Measurements from ENCODE around the gene ITPK1.

ITPK1 gene

DNA sequence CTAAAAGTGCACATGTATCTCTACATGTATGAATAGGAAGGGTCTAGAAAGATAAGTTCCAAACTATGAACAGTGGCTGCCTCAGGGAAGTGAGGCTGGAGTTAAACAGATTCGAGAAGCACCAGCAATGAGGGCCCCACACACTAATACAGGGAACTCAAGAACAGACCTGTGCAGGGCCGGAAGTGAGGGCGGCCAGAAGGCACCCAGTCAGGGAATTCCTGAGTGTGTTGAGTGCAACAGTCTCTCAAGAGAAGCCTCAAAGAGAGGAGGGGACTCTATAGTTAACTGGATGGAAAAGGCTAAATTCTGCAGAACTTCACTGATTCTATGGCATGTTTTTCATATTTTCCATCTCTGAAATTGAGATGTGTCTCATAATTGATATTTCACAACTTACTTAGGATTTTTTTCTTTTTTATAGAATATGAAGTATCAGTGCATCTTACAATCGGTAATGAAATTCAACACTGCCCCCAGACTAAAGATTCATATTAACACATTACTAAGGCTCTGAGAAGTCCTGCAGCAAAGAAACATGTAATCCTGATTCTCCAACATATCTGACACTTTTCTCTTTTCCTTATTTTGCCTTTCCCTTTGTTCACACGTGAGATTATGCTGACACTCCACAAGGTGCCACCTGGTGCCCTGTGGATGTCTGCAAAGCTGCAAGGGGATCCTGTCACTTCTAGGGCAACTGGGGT lies 131.5 kb downstream of the ITPK1 start:
- no peak for DNase-seq

DNA sequence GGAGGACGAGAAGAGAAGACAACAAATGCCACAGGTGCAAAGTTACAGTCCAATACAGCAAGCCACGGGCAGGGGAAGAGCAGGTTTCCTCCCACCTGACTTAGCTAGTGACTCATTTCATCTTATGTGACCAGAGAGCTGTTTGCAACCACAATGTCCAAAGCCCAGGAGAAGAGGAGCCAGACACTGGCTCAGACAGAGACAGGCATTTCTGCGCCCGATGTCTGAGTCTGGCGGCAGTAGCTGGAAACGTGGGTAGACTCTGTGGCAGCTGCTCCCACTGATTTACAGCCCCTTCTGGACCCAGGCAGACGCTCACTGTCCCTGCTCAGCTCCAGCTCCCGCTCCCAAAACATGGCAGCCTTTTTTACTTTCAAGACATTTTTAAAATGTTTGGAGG lies 132.8 kb downstream of the ITPK1 start:
- DNase-seq: no peak

GRCh38 chr14:92981726-92982125 lies 134.0 kb downstream of the ITPK1 start:
- no peak for DNase-seq

DNA sequence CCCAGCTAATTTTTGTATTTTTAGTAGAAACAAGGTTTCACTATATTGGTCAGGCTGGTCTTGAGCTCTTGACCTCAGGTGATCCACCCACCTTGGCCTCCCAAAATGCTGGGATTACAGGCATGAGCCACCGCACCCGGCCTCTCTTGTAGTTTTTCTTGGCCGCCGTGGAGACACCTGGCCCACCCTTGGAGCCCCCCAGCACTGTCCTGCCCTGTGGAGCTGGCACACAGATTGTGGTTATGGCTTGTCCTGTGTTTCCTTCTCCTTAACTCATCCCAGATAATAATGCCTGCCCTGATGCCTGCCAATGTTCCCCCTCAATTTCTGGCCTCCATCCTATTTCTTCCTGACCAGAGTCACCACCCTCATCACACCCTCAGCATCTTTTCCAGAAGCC lies 134.9 kb downstream of the ITPK1 start:
- no peak for DNase-seq

DNA sequence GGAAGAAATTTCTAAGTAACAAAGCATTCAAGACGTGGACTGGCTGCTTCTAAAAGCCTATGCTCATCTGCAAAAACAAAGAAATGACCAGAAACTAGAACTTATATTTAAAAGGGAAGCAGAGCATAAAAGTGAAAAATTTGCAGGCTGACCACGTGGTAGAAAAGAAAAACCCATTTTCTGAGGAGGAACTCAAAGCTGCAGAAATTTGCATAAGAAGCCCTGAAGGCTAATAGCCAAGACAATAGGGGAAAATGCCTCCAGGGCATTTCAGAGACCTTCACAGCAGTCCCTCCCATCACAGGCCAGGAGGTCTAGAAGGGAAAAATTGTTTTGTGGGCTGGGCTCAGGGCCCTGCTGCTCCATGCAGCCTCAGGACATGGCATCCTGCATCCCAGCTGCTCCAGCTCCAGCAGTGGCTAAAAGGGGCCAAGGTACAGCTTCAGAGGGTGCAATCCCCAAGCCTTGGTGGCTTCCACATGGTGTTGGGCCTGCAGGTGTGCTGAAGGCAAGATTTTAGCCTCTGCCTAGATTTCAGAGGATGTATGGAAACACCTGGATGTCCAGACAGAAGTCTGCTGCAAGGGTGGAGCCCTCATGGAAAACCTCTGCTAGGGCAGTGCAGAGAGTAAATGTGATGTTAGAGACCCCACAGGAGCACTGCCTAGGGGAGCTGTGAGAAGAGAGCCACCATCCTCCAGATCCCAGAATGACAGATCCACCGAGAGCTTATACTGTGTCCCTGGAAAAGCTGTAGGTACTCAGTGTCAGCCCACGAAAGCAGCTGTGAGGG lies 137.3 kb downstream of the ITPK1 start:
- DNase-seq: no peak

DNA sequence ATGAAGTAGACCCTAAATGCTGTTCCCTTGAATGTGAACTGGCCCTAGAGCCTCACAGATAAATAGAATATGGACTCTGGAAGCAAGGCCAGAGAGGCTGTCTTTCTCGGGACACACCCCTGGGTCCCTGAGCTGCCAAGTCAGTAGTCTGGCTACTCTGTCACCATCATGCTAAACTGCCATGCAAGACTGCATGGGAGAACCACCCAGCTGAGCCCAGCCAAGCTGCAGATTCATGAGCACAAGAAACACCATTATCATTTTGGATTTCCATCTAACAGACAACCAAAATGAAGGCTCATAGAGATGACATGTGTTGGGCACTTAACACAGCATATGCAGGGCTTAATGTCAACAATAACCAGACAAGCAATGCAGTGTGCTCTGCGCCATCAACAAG lies 139.5 kb downstream of the ITPK1 start:
- no peak for DNase-seq

GRCh38 chr14:92974541-92975345 lies 141.0 kb downstream of the ITPK1 start:
- DNase-seq: no peak

DNA sequence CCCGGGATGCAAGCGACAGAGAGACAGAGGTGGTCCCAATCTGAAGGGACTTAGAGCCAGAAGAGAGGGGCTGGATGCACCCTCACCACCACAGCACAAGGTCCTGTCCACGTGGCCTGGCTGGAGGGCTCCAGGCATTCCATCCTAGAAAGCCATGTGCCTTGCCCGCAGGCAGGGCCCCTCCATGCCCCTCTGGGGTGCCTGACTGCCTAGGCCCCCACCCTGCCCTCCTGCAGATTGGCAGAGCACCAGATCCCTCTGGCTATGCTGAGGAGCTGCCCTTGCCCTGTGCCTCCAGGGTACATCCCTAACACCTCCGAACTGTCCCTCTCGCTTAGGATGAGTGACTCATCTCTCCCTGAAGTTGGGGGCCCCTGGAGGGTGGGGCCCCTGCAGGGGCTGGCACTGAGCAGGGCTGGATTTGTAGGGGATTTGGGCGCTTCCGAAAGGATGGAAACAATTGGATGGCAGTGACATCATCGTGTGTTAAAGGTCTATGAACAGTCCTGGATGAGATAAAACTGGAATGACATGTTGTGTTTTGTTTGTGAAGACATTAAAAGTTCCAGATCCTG lies 141.8 kb downstream of the ITPK1 start:
- no peak for DNase-seq

DNA sequence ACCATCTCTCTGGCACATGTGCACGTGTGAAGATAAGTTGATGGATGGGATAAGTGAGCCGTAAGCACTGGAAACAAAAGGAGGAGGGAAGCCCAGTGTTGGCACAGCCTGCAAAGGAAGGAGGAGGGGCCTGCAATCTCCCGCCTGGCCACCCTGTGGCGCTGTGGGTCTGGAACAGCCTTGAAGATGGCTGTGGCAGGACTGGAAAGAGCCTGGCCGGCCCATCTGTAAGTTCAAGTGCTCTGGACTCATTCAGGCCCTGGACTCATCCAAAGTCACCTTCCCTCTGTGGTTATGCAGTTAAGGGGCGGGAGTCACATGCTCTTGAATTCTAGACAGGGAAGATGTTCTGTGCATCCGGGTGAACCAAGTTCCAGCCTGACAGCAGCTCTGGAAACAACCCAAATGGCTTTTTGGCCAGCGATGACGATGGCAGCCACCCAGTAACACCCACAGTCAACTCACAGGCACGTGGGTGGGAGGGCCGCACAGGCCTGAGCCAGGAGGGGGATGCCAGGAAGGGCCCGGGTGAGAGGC lies 142.4 kb downstream of the ITPK1 start:
- no peak for DNase-seq

GRCh38 chr14:92971601-92972180 lies 144.0 kb downstream of the ITPK1 start:
- DNase-seq: no peak

DNA sequence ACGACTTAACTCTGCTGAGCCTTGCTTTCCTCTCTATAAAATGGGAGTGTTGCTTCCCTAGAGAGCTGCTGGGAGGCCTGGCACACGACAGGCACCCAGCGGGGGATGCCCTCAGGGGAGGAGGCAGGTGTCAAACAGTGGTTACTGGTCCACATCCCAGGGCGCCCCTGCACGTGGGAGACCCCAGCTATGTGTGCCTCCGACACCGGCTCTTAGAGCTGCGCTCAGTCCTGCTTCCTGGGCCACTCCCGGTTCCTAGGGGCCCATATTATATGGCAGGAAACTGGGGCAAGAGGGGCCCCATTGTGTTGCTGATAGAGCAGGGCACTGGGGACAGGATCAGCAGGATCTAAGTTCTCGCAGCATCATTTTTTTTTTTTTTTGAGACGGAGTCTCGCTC lies 145.5 kb downstream of the ITPK1 start:
- DNase-seq: no peak

DNA sequence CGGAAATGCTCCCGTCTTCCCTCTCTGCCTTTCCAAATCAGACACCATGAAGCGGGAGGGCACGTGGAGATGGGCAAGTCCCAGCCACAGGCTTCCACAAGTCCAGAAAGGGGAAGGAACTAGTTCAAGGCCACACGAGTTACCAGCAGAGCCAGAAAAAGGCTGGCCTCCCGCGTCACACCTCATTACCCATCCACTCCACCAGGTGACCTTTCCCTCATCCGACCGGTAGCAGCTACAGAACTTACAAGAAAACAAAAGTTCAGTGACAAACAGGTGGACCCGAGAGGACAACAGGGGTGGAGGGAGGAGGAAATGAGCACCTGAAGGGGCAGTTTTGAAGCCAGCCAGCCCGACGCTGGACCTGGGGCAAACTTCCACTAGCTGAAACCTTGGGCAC lies 145.9 kb downstream of the ITPK1 start:
- no peak for DNase-seq

DNA sequence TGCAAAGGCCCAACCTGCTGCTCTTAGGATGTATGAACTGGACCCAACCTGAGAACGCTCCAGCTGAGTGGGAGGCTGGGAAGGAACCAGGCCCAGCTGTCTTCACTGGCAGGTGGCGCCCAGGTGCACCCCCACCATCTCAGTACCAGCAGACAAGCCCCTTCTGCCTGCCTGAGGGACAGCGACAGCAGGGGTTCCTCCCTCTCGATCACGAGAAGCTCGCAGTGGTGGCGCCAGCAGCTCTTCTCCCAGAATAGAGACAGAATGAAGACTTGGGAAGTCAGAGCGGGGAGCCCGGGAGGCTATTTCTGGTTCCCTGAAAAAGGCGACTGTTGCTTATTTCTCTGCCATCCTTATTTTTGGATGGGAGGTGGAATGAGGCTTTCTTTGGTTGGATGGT lies 146.3 kb downstream of the ITPK1 start:
- DNase-seq: no peak

DNA sequence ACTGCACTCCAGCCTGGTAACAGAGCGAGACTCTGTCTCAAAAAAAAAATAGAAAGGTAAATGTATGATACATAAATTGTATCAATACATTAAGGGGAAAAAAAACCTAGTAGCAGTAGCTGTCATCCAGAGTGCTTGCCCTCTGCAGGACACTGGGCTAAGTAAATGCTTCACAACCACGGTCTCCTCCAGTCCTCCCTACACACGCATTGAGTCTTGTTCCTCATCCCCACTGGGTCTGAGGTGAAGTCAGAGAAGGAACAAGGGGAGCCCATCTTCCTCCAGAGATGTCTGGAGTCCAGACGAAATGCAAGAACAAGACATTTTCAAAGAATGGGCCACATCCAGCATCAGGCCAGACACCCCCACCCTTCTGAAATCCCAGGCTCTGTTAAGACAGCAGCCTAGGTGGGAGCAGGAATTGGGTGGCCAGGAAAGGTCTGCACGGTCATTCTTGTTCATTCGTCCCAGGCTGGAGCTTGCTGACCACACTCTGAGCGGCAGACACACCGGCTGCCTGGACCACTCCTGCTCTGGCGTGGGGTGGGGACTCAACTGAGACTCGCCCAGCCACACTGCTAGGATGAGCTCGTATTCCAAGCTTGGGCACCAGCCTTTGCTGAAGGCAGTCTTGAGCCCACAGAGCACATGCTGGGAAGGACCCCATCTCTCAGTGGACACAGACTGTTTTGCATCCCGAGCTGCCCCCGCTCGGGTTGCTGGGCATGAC lies 147.3 kb downstream of the ITPK1 start:
- DNase-seq: no peak

GRCh38 chr14:92967346-92967926 lies 148.3 kb downstream of the ITPK1 start:
- DNase-seq: no peak

GRCh38 chr14:92965281-92965680 lies 150.4 kb downstream of the ITPK1 start:
- no peak for DNase-seq

DNA sequence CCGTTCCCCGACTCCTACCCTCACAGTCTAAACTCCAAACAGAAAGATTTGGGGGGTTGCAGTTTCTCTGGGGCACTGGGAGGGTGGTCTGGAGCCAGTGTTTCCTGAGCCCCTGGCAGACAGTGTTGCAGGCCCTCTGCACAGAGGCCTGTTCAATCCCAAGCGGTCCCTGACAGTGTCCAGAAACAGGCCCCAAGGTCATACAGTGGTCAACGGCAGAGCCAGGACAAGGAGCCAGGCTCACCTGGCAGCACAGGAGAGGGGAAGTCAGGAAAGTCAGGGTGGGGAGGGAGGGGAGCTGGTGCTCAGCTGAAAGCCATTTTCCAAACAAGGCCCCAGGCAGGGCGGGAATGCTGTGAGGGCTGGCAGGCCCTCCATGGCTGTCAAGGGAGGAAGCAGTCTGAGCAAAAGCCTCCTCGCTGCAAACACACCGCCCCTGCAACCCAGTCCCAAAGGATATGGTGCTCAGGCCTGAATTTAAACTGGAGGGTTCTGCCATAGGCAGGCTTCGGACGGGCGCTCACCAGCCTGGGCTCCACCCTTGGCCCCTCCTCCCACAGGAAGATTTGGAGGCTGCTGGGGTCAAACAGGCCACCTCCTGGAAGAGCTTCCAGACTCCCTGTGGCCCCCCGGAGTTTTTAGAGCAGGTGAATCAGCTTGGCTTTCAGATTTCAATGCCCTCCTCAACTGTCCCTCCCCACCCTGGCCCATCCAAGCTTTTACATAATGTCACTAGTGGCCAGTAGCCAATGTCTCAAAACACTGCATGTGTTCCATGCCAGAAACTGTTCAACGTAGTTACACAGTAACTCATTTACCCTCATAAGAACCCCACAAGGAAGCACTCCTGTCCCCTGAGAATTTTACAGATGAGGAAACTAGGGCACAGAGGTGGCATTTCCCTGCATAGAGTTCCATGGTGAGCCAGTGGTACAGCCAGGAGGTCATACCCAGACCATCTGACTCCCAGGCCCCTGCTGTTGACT lies 151.3 kb downstream of the ITPK1 start:
- DNase-seq: no peak

DNA sequence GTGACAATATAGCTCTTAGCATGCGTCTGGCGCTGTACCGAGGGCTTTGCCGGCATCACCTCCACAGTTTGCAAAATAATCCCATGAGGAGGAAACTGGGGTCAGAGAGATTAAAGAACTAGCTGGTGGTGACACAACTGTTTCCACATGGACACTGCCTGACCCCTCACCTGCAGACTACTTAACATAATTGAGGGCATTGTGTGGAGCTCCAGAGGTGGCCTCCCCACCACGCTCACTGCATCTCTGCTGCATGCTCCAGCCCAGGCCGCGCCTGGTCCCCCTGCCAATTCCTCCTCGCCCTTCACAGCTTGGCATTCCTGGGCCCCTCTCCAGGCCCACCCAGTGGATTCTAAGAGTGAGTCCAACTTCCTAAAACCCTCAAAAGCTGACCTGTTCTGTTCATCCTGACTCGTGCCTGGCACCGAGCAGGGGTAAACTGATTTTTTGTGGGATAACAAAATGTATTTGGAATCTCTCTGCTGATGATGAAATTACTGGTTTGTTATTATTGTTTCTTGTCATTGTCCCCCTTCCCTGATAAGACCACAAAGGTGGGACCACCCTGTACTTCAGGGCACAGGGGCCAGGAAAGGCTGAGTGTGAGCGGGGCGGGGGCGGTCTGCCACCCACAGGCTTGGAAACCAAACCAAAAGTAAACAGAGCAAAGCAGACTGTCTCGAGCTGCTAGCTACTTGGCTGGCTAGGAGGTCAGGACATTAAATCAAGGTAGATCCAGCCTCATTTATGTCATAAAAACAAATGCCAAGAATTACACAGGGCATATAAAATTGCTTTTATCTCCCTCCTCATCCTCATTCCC lies 152.2 kb downstream of the ITPK1 start:
- no peak for DNase-seq

DNA sequence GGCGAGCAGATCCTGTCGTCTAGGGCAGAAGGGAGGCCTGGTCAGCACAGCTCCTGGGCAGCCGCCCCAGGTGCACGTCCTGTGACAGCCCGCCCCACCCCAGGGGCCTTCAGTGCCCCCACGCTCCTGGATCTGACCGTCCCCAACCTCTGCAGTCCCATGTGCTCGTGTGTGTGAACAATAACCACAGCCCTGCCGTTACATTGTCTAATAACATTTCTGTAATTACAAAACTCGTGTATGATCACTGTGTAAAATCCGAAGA lies 153.0 kb downstream of the ITPK1 start:
- DNase-seq: no peak

Data from activated gamma-delta T cell (primary cell).